ENCODE data around the gene METTL5.
"Not testable (repeated sequence)": the region's sequence is repeated elsewhere in the genome, so short reads cannot be mapped to it uniquely, and the experiment has no call there.

DNA sequence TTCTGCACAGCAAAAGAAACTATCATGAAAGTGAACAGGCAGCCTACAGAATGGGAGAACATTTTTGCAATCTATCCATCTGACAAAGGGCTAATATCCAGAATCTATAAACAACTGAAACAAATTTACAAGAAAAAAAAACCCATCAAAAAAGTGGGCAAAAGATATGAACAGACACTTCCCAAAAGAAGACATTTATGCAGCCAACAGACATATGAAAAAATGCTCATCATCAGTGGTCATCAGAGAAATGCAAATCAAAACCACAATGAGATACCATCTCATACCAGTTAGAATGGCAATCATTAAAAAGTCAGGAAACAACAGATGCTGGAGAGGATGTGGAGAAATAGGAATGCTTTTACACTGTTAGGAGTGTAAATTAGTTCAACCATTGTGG, 7.7 kb downstream of the METTL5 start:
- not testable (repeated sequence) for TF ChIP-seq POLR2A (IDR thresholded peaks at IDR 0.05; ENCODE audit: low read depth, low read length); POU2F2 (IDR thresholded peaks at IDR 0.05; ENCODE audit: low read depth, low read length); POLR2AphosphoS5 (IDR thresholded peaks at IDR 0.05; ENCODE audit: low read depth, low read length); TAF1 (IDR thresholded peaks at IDR 0.05; ENCODE audit: low read depth, low read length); SPI1 (IDR thresholded peaks at IDR 0.05; ENCODE audit: low read depth, low read length); PAX5 (IDR thresholded peaks at IDR 0.05; ENCODE audit: insufficient read depth, low read length, severe bottlenecking)
